K562 (cell line): Measurements from ENCODE around the gene SIGLEC9. TPM values are rescaled to one million over a fixed set of nuclear protein-coding genes. Genes with fewer than 3 reads are reported as not detected.

ENCODE experiments used
- CTCFL ChIP-seq: IDR thresholded peaks from 2 replicates; pipeline ENCODE4 v1.6.1; 2011; ENCODE audit warnings: borderline replicate concordance, low read depth, mild to moderate bottlenecking, moderate library complexity, low read length; ENCODE audit not compliant: insufficient read depth, poor library complexity, severe bottlenecking
- GATA2 ChIP-seq: sonication (generic); formaldehyde crosslinking; IDR thresholded peaks from 2 replicates; pipeline ENCODE4 v1.4.0; 2020; ENCODE audit warnings: mild to moderate bottlenecking, missing genetic modification reagents
- SIX5 ChIP-seq, 2 experiments: IDR thresholded peaks; 2 replicates each; pipeline ENCODE4 v1.6.1; 2011; ENCODE audit warnings: low read length in 2 of 2, borderline replicate concordance in 1 of 2, low read depth in 1 of 2, mild to moderate bottlenecking in 1 of 2, moderate library complexity in 1 of 2; ENCODE audit not compliant: insufficient read depth in 1 of 2
- SMAD1 ChIP-seq: fragments of 150-350 bp; IDR thresholded peaks from 2 replicates; pipeline ENCODE4 v1.6.1; 2014; ENCODE audit warnings: low read length, low read depth; ENCODE audit not compliant: partially characterized antibody
- SP2 ChIP-seq: IDR thresholded peaks from 2 replicates; pipeline ENCODE4 v1.6.1; 2011; ENCODE audit warnings: mild to moderate bottlenecking, low read depth, low read length, moderate library complexity; ENCODE audit not compliant: poor library complexity, severe bottlenecking; ENCODE audit errors: extremely low read depth
- SRSF9 ChIP-seq: fragments of 200-400 bp; formaldehyde crosslinking; IDR thresholded peaks from 2 replicates; pipeline ENCODE4 v1.6.1; 2017; ENCODE audit warnings: low read depth, low read length, borderline replicate concordance
- TBP ChIP-seq: optimal IDR thresholded peaks from 2 replicates; pipeline ENCODE3; 2011; ENCODE audit warnings: low read depth, low read length, improper control_type of control experiment
- TCF7 ChIP-seq: sonication (generic); IDR thresholded peaks from 2 replicates; pipeline ENCODE4 v1.6.1; 2016; ENCODE audit warnings: antibody characterized with exemption, borderline replicate concordance
- THAP12 ChIP-seq: fragments of 250-450 bp; sonication (Bioruptor Pico); IDR thresholded peaks from 2 replicates; pipeline ENCODE4 v1.9.0; 2021; ENCODE audit warnings: mild to moderate bottlenecking, inconsistent platforms
- ZNF407 ChIP-seq: fragments of 450-650 bp; IDR thresholded peaks from 2 replicates; pipeline ENCODE4 v1.6.1; 2016; ENCODE audit warnings: low read depth
- ZNF785 ChIP-seq: fragments of 250-450 bp; sonication (Bioruptor Pico); IDR thresholded peaks from 2 replicates; pipeline ENCODE4 v1.4.0; 2020; ENCODE audit warnings: mild to moderate bottlenecking
- polyA plus RNA-seq, 8 experiments: library from polyadenylated mRNA; depleted of rRNA in 4 of 8; stranded (reverse) in 5 of 8; unstranded in 3 of 8; fragments of >200 nt; fragmentation: Nextera tagmentation in 2 of 8; fragmentation: Illumina TruSeq in 1 of 8; extraction: Ambion mirVana in 2 of 8; extraction: Trizol in 1 of 8; gene quantifications; 2 replicates each; pipeline versions ENCODE4 v1.2.1 to v1.2.3, GENCODE V29; 2011 to 2014; ENCODE audit warnings: inconsistent platforms in 1 of 8, missing spikeins in 1 of 8
- total RNA-seq, 7 experiments: library from RNA; depleted of rRNA in 6 of 7; stranded (reverse); fragments of >200 nt in 6 of 7; fragmentation: Illumina TruSeq in 2 of 7; extraction: Trizol in 2 of 7; gene quantifications; 2 replicates each; pipeline versions ENCODE4 v1.2.1 to v1.2.3, GENCODE V29; 2011 to 2021; ENCODE audit warnings: low replicate concordance in 1 of 7

The SIGLEC9 gene
- total and polyA plus RNA-seq, 9 of the 15 experiments (the other 6 are each of a cell fraction or from before 2014, with no cell fraction given): 0.09 to 0.34 (median 0.22) TPM; not detected in 4

GRCh38 chr19:51108066-51108804 is 16.5 kb upstream of the SIGLEC9 start, which contains the start of gene CTU1 (continued):
- TF ChIP-seq ZNF407 (no peak), GATA2 (CRISPR knock-in tag) (no peak), CTCFL (no peak), THAP12 (CRISPR knock-in tag) (no peak), ZNF785 (CRISPR knock-in tag) (no peak), TBP (peak; percentile 58), SP2 (no peak), SMAD1 (no peak), TCF7 (no peak), SIX5 (IDR thresholded peaks at IDR 0.05; ENCODE audit: borderline replicate concordance in 1 of 2, insufficient read depth in 1 of 2, low read depth in 1 of 2, low read length in 2 of 2) (peak; percentile 91 to 95), SRSF9 (no peak)
